ENCODE measurements around the gene BRCA2. TPM values are rescaled to one million over a fixed set of nuclear protein-coding genes. Genes with fewer than 3 reads are reported as not detected.

BRCA2 gene, protein sequence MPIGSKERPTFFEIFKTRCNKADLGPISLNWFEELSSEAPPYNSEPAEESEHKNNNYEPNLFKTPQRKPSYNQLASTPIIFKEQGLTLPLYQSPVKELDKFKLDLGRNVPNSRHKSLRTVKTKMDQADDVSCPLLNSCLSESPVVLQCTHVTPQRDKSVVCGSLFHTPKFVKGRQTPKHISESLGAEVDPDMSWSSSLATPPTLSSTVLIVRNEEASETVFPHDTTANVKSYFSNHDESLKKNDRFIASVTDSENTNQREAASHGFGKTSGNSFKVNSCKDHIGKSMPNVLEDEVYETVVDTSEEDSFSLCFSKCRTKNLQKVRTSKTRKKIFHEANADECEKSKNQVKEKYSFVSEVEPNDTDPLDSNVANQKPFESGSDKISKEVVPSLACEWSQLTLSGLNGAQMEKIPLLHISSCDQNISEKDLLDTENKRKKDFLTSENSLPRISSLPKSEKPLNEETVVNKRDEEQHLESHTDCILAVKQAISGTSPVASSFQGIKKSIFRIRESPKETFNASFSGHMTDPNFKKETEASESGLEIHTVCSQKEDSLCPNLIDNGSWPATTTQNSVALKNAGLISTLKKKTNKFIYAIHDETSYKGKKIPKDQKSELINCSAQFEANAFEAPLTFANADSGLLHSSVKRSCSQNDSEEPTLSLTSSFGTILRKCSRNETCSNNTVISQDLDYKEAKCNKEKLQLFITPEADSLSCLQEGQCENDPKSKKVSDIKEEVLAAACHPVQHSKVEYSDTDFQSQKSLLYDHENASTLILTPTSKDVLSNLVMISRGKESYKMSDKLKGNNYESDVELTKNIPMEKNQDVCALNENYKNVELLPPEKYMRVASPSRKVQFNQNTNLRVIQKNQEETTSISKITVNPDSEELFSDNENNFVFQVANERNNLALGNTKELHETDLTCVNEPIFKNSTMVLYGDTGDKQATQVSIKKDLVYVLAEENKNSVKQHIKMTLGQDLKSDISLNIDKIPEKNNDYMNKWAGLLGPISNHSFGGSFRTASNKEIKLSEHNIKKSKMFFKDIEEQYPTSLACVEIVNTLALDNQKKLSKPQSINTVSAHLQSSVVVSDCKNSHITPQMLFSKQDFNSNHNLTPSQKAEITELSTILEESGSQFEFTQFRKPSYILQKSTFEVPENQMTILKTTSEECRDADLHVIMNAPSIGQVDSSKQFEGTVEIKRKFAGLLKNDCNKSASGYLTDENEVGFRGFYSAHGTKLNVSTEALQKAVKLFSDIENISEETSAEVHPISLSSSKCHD (N-terminal part only)
- 10 to 100 TPM; 11.9 to 17.7 TPM for total RNA-seq

DNA sequence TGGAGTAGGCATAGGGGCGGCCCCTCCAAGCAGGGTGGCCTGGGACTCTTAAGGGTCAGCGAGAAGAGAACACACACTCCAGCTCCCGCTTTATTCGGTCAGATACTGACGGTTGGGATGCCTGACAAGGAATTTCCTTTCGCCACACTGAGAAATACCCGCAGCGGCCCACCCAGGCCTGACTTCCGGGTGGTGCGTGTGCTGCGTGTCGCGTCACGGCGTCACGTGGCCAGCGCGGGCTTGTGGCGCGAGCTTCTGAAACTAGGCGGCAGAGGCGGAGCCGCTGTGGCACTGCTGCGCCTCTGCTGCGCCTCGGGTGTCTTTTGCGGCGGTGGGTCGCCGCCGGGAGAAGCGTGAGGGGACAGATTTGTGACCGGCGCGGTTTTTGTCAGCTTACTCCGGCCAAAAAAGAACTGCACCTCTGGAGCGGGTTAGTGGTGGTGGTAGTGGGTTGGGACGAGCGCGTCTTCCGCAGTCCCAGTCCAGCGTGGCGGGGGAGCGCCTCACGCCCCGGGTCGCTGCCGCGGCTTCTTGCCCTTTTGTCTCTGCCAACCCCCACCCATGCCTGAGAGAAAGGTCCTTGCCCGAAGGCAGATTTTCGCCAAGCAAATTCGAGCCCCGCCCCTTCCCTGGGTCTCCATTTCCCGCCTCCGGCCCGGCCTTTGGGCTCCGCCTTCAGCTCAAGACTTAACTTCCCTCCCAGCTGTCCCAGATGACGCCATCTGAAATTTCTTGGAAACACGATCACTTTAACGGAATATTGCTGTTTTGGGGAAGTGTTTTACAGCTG lies at the start of gene BRCA2, which contains the start of gene ZAR1L:
Gene BRCA2 (plus strand): TSS at position 271 of the 790 bp plus-strand sequence. CDS start 953 bp downstream, outside the sequence.
Gene ZAR1L (minus strand): TSS at position 126 of the 790 bp plus-strand sequence. CDS start 3,438 bp downstream, outside the sequence.

DNA sequence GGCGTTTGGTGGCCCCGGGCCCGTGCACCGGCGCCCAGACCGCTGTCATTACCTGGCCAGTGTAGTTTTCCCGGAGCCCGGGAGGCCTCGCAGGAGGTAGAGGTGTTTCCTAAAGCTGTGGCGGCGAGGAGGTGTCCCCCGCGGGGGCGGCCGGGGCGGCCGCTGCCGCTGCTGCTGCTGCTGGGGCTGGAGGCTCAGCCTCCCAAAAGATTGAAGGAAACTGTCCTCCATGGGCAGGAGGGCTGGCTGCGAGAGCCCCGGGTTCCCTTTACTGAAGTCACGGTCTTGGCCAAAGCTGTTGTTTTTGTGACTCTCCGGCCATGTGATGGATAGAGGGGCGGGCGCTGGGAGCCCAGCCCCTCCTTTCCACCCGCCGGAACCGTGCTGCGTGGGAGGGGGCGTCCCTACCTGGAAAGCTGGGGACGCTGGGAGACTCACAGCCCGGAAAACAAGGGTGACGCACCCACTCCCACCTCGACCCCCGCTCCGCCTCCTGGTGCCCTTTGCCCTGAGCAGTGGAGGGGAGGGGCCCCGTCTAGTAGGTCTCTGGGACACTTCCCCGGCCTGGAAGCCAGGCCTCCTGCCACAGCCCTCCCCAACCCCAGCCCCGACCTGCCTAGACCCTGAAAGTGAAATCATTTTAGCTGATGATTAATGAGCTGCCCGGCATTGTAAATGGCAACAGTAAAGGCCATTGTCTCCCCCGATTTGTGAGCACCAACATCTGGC lies 112.7 kb downstream of the BRCA2 start, which contains the start of gene N4BP2L1:
Gene N4BP2L1 (minus strand): TSS at position 279 of the 729 bp plus-strand sequence. CDS start 48 bp downstream, at position 231.

Other genes starting within 250 kb of the BRCA2 start
- not detected for gene ZAR1L, start 145 bp upstream of the BRCA2 start, total RNA-seq
- gene N4BP2L1, start 112.6 kb downstream of the BRCA2 start, total RNA-seq: 10 to 100 TPM; 44.4 to 46.4 TPM
- 100 to 1,000 TPM; 131 to 137 TPM for gene N4BP2L2, start 223.3 kb downstream of the BRCA2 start, total RNA-seq